GM18867 (cell line): ENCODE results near the gene CCDC86.

ENCODE experiments used
- ATAC-seq: cut with Tn5 transposase; IDR thresholded peaks from one replicate; pipeline ENCODE4 v1.9.1; 2021; ENCODE audit warnings: mild to moderate bottlenecking, moderate library complexity; ENCODE audit not compliant: unreplicated experiment

CCDC86 gene

DNA sequence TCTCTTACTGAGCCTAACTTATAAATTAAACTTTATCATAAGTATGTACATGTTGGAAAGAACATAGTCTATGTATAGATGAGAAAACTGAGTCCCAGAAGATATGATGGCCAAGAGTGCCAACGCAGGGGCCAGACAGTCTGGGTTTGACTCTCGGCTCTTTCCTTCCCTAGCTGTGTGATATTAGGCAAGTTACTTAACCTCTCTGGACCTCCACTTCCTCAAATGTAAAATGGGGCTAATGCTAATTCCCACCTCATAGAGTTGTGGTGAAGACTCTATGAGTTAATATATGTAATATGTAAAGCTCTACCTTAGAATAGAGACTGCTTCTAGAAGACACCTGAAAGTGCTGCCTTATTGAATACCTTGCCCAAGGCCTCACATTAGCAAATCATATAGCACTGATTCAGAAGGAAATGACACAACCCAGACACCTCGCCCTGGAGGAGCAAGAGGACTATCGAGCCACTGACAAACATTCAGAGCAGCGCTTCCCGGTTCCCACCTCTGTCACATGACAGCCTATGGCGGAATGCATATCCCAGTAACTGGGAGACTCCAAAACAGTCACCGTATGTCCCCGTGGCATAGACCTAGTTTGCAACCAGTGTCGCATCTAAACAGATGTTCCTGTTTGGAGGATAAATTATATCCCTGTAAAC is 11.3 kb upstream of the CCDC86 start:
- ATAC-seq = peak; percentile 53

DNA sequence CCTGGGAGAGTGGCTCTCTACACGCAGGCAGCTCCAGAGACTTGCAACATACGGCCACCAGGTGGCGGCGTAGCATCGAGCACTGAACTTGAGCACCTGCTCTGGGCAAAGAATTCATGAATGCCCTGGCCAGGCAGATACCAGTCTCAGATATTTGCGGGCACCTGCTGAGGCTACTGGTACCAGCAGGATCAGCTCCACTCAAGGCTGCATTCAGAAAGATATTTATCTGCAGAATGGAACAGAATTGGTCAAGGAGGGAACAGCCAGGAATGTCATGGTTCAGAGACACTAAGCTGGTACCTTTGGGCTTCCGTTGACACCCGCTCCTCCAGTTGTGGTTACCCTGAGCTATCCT is 10.8 kb upstream of the CCDC86 start:
- ATAC-seq = peak; percentile 87

DNA sequence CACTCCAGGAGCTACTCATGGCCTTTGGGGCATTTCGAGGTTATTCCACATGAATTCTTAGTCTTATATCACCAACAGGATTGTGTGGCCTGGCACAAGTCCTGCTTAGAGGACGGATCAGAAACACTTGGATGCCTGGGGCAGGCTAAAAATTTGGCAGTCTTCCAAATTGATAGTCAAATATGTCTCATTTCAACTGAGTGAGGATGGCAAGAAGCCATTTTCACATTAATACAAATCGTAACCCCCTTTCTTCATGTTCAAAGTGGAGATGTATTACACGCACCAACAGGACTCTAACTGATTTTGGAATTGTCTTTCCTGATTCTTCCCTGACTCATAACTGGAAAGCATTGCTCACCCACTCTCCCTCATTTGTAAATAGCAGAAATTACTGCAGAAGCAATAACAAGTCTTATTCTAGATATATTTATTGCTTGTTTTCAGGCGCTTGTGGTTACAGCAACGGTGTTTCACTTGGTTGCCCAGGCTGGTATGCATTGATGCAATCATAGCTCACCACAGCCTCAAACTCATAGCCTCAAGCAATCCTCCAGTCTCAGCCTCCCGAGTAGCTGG is 10.3 kb upstream of the CCDC86 start:
- ATAC-seq = no peak

DNA sequence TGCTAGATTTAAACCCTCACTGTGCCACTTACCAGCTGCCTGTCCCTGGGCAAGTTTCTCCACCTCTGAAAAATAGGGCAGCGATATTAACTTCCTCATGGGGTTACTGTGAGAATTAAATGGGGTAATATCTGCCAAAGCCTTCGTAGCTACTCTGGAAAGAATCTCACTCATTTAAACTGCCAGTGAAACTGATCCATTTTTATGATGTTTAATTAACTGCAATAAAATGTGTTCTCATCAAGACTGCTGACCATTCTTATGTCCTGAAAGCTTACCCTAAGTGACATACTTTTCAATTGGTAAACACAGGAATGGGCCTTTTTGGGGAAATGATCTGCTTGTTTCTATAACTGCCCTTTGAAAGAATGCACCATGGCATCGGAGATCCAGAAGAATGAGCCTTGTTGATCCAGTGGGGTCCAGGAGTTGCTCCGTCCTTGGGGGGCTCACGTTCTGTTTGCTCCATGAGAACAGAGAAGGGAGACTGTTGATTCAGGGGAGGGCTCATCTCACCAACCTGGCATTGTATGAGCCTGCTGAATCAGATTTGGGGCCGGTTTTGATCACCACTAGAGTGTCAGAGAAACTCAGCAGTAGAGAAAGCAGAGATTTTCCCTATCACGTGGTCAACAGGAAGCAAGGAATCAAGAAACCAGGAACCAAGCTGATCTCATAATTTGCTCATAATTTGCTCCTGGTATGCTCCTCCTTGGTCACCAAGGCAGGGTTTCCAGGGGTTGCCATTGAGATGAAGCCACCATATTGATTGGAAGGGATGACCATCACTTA is 7.0 kb upstream of the CCDC86 start:
- ATAC-seq = no peak

DNA sequence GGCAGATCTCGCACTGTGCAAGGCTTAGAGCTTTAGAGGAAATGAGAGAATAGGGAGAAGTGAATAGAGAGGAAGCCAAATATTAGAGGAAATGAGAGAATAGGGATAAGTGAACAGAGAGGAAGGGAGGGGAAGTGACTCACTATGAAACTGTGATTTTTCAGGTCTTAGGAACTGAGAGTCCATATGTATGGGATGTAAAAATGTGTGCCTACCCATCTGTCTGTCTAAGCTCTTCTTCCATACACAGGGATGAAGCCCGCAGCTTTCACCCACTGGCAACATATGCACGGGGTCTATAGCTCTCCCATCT is 6.4 kb upstream of the CCDC86 start:
- no peak for ATAC-seq

DNA sequence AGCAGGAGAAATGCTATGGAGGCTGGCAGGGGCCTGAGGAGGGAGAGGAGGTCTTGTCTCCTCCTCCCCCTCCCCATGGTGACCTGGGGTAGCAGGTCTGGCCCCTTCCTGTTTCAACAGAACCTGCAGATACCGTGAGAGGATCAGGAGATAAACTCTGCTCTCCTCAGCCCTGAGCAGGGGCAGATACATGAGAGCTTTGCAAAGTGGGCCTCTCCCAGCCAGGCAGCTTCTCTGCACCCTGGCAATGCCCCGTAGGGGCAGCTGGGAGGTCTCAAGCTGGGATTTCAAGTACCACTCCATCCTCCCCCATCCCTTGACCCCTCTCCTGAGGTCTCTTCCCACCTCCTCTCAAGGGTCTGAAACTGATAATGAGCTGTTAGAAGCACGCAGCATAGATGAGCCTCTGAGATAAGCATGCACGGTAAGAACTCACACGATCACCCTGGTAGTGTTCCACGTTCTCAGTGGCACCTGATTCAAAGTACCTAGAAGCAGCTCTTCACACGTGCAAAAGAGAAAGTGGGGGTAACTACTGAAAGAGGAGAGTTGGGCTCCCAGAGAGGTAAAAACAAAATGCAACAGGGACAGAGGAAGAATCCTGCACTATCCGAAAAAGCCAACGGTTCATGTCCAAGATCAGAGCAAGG is 4.9 kb upstream of the CCDC86 start:
- no peak for ATAC-seq

DNA sequence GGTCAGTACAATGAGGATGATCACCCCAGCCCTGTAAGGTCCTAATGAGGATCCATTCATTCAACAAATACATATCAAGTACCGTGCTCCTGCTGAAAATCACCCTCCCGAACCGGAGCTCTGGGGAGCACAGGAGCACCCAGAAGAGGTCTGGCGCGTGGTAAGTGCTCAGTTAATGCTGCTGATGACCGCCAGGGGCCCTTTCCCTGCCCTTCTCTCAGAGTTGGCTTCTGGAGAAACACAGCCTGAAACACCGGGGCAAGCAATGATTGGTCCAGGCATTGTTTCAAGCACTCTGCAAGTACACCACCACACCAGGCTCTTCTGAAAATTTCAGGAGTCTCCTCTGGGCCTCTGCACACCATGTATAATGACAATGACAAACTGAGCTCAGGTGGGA is 3.8 kb upstream of the CCDC86 start:
- no peak for ATAC-seq

DNA sequence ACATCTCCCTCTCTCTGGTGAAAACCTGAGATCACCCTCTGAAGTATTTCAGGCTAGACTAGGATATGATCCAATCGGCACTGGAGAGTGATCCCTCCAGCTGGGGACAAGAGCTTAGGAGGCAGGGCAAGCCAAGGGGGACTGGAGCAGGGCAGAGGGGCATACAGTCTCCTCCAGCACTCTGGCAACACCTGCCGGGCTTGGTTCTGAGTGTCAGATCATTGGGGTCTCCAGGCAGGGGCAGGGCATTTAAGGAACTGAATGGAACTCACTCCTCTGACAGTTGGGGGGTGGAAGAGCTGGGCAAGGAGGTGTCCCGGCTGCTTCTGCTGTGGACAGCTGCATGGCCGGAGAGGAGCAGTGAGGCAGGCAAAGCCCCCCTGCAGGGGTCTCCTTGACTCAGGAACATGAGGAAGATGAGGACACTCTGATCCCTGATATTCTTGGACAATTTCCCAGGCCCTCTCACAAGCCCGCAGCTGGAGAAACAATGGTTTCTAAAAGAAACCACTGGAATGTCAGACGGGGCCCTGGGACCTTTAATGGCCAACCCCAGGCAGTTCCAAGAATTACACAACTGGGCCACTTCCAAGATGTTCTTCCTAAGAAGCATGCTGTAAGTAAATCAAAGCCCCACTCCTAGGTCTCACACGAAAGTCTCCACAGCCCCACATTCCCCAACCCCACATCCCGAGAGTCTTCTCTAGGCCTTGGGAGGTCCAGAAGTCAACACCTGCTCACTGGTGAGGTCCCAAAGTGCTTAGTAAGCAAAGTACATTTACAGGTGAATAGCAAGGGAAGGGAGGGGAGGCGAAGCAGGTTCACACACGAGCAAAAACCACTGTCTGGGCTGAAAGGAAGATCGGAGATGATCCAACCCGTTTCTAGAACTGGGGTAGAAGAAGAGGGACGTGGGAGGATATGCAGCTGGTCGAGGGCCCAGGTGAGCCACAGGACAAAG is 1.2 kb upstream of the CCDC86 start:
- ATAC-seq = no peak

DNA sequence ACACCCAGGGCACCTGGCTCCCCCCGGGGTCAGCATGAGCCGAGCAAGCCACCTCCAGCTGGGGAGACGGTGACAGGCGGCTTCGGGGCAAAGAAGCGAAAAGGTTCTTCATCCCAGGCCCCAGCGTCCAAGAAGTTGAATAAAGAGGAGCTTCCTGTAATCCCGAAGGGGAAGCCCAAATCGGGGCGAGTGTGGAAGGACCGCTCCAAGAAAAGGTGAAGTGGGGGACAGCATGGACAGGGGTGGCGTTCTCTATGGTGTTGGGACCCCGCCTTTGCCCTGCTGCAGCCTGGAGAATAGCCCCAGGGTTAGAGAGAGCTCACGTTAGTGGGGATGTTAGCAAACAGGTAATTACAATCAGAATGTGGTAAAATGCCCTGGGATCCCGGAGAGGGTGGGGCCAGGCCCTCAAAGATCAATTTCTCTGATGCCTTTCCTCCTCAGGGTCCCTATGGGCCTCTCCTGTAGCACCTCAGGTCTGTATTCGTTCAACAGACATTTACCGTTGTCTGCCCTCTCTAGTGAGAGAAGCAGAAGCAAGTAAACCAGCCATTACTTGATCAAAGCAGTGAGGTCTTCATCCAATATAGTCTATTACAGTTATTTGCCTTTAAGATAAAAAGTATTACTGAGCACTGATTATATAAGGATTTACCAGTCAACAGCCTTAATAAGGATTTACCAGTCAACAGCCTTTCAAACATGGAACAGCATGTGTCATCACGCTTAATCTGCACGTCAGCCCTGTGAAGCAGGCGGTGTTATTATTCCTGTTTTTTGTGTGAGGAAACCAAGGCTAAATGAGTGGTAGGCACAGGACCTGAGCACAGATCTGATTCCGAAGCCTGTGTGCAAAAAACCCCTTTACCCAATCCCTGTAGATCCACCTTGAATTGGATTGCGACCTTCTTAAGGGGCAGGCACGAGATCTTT is 1.0 kb downstream of the CCDC86 start:
- no peak for ATAC-seq

DNA sequence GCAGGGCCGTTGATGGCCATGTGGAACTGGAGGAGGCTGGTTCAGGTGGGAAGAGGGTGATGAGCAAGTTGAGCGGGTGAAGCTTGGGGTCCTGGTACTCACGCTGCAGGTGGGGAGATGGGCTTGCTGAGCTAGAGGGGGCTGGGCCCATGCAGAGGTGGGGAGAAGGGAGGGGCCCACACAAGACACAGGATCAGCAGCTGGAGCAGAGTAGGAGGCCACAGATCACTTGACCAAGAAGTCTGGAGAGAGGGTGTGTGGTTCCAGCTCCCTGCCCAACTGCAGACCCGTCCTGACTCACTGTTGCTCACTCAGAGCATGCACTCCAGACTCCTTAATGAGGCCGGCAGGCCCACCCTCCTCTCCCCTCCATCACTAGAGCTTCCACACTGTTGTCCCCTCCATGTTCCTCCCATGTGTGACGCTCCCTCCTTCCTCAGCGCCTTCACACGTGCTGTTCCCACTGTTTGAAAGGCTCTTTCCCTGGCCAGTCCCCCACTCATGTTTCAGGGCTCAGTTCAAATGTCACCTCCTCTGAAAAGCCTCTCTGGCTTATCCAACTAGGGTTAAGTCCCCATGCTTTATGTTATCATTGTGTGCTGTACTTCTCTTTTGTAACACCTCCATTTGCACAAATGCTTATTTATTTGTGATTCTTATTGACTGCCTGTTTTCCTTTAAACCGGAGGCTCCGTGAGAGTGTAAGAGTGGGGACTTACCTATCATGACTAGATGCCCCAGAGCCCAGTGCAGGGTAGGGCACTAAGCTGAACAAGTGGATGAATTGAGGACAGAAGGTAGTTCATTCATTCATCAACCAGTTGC is 2.3 kb downstream of the CCDC86 start:
- no peak for ATAC-seq

DNA sequence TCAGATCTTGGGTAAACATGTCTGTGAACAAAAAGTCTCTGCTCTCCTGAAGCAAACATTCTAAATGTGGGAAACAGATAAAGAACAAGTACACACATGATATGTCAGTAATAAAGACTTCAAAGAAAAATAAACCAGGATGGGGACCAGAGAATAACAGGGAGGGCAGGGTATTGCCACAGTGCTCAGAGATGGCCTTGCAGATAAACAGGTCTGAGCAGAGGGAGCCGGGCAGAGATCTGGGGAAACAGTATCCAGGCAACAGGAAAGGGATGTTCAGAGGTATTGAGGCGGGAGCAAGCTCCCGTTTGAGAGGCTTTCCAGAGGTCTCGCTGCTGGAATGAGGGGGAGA is 2.9 kb downstream of the CCDC86 start:
- no peak for ATAC-seq

DNA sequence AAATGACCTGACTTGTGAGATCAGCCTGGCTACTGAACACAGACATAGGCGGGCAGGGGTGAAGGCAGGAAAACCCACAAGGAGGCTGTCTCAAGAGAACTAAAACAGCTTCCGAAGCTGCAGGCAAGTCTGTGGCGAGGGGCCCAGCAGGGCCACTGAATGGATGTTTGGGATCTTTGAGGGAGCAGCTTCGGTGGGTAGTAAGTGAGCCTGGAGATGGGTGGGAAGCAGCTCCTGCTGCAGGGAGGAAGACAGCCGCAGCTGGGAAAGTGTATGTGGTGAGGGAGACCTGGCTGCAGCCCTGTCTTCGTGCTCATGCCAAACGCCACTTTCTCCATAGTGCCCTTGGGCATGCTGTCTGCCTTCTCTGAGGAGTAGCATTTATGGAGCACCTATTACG is 3.4 kb downstream of the CCDC86 start:
- ATAC-seq = no peak

DNA sequence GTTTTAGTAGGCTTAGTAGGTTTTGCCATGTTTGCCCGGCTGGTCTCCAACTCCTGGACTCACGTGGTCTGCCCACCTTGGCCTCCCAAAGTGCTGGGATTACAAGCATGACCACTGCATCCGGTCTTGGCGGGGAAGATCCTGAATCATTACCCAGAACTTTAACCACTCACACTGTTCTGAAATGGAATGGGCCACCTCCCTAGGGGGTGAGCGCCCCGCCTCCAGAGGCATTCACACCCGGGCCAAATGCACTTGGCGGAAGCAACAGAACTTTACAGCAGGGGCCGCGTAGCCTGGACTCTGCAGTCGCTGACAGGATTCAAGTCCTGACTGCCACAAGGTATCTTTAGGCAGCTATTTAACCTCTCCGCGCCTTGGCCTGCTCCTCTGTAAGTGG is 5.4 kb downstream of the CCDC86 start:
- ATAC-seq = no peak

DNA sequence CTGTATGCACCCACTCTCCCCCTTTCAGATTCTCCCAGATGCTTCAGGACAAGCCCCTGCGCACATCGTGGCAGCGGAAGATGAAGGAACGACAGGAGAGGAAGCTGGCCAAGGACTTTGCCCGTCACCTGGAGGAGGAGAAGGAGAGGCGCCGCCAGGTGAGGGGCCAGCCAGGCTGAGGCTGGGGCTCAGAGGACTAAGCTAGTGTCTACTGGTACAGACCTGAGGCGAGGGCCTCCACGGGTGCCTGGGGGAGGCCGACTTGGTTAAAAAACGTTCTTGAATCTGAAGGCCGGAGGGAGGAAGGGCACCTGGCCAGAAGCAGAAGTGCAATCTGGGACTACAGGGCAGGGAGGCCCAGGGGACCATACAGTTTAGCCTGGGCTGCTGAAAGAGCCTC is 6.0 kb downstream of the CCDC86 start:
- ATAC-seq = no peak

DNA sequence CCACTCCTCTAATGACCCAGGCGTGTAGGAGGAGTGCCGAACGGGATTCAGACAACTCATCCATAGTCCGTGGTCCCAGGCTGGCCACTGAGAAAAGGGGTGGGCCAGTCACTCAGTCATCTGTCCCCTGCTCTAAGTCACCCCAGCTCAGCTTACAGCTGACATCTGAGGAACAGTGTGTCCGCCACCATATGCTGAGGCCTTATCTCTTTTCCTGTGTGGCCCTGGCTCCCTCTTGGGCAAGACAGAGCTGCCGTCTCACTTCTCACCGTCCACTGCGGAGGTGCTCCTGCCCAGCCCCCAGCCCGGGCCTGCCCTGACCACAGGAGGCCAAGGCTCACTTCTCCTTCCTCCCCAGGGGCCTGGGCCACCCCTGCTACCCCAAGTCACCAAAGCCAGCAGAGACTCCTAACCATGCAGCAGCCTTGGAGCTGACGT is 6.8 kb downstream of the CCDC86 start:
- ATAC-seq = no peak

DNA sequence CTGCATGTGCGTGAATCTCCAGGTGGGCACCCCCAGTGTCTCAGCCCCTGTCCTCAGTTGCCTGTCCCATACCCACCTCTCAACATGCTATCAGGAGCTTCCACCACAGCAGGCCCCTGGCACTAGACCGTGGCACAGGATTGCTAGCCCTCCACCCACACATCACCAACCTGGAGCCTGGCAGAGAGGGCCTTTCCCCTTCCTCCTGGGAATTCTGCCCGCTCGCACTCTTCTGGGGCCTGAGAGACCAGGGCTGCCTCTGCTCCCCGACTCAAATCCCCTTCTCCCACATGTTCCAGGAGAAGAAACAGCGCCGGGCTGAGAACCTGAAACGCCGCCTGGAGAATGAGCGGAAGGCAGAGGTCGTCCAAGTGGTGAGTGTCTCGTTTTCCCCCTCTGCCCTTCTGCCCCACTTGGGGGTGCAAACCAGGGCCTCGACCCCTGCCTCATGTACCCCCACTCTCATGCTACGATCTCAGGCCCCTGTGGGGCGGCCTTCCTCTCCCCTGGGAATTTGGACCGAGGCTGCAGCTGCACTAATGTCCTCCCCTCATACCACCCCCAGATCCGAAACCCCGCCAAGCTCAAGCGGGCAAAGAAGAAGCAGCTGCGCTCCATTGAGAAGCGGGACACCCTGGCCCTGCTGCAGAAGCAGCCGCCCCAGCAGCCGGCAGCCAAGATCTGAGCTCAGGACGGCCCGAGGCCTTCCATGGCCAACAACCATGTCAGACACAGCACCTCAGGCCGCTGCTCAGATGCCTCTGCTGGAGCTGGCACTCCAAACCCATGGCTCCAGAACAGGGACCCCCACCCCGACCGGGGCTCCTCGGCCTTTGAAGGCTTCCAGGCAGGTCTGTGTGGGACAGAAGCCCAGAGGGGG is 8.0 kb downstream of the CCDC86 start:
- ATAC-seq = no peak

DNA sequence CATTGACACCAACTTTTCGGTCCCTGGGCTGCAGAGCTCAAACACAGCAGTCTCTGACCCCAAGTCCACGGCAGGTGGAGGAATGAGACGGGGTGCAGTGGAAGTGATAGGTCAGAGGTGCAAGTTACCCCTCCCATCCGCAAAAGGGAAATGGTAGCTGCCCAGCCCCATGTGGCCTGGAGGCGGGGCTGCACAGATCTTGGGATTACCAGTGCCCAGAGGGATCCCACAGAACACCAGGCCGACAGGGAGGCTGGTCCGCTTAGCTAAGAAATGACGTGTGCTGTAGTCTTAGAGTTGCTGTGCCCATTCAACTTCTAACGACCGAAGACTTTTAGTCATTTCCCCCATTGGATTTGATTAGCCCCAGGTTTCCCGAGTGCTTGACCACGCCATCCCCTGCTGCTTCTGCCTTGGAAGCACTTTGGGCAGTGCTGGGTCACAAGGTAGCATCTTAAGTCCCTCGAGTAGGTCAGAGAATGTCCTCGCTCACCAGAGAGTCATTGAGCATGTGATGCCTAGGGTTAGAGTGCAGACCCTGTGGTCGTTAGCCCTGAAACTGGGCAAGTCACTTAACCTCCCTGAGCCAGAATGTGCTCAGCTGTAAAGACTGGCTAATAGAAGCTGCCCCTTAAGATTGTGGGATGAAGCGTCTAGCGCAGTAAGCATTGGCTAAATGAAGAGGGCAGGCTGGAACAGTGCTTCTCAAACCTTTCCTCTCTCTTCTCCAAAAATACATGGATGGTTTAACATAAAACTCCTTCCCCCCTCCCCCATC is 9.6 kb downstream of the CCDC86 start:
- ATAC-seq = no peak
